ENCODE data around the gene RALGAPA2.
A peak's percentile ranks its signal among the peaks of the same experiment; 100 is the strongest.

The RALGAPA2 gene

DNA sequence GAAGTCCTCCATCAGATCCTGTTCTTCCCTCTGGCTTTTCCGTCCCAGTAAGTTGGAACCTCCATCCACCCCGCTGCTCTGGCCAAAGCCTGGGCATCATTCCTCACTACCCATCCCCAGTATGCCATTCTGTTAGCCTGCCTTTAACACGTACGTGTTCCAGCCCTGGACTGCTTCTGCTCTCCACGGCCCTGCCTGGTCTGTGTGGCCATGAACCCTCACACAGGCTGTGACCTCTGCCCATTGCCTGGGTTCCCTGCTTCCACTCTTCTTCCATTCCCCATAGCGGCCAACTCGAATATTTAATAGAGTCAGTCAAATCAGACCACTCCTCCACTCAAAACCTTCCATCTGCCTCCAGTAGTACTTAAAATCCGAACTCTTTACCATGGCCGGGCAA is 29.4 kb downstream of the RALGAPA2 start:
- DNase-seq = no peak

GRCh38 chr20:20680991-20681508 is 31.4 kb downstream of the RALGAPA2 start:
- no peak for DNase-seq

- DNase-seq = no peak
These were observed 33.1 kb downstream of the RALGAPA2 start for GRCh38 chr20:20679316-20679715.

DNA sequence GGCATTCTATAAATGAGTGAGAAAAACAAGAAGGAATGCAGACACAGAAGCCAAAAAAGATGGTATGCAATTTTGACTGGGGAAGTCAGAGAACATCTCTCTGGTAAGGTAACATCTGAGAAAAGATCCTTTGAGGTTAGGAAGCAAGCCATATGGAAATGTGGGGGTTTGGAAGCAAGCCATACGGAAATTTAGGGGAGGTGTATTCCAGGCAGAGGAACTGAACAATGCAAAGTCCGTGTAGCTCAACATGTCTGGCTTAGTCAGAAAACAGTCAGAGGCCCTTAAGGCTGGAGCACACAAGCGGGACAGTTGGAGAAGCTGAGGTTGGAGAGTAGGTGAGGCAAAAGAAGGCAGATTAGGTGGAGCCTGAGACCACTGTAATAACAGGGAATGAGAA is 35.3 kb downstream of the RALGAPA2 start:
- DNase-seq = no peak

- peak in 1 of 2 donors; percentile 61 for DNase-seq
These were observed 43.8 kb downstream of the RALGAPA2 start for GRCh38 chr20:20668639-20669038.

DNA sequence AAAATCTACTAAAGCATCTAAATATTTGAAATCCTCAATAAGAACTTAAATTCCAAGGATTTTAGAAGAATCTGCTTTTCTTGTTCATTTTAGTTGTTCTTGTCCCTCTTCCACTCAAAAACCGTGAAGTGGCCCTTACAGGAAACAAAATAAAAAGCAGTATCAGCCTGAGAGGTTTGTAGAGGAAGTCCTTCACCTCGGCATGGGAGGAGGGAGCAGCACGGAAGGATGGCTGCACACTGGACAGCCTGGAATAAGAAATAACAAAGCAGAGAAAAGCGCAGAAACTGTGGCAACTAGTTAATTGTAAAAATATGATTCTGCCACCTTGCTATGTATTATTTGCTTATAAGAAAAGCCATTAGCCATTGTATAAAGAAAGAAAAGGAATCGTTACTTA is 46.1 kb downstream of the RALGAPA2 start:
- DNase-seq = peak in 1 of 2 donors; percentile 11

GRCh38 chr20:20665606-20666332 is 46.7 kb downstream of the RALGAPA2 start:
- no peak for DNase-seq

DNA sequence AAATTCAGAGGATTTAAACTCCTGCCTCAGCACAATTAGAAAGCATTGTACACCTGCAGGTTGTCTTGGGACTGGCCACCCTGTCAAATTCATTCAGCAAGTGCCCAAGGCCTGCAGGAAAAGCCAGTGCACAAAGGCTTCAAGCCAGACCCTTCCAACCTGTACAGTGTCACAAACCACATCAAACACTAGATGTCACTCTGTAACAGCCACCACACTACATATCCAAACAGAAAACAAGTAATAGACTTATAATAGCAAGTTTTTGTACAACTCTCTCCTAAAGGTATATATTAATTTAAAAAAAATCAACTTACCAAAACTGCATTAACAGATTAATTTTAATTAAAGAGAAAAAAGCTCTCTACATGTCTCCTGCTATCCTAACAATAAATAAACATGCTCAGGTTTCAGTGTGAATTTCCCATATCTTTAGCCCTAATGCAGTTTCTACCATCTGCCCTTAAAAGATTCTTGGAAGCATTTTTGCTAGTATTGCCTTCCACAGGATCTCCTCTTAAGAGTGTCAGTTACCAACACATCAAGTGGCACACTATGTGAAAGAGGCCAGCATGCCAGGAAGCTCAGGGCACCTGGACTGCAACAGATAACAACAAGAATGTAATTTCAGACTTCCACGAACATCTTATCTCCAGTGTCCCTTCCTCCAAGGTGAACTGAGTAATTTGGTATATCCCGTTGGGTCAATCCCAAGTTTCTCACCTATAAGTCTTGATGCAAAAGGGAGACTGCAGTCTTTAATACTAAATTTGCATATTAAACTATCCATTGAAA is 47.5 kb downstream of the RALGAPA2 start:
- DNase-seq = peak in 1 of 2 donors; percentile 46

GRCh38 chr20:20663841-20664240 is 48.6 kb downstream of the RALGAPA2 start:
- DNase-seq = no peak

GRCh38 chr20:20658871-20659431 is 53.5 kb downstream of the RALGAPA2 start:
- no peak for DNase-seq

DNA sequence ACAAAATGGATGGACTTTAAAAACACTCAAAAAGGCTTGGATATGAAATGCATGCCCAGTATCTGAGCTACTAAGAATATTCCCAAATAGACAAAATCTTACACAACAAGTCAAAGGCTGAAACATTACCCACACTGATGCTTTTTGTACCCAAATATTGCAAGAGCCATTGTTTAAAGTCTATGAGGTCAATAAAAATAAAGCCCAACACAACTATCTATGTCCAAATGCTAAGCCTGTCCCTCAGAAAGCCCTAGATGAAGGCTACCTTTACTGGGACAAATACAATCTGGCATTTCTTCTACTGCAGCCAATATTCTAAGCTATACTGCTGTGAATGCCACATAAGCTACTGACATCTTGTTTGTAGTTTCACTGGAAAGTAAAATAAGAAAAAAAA is 54.3 kb downstream of the RALGAPA2 start:
- DNase-seq = no peak

DNA sequence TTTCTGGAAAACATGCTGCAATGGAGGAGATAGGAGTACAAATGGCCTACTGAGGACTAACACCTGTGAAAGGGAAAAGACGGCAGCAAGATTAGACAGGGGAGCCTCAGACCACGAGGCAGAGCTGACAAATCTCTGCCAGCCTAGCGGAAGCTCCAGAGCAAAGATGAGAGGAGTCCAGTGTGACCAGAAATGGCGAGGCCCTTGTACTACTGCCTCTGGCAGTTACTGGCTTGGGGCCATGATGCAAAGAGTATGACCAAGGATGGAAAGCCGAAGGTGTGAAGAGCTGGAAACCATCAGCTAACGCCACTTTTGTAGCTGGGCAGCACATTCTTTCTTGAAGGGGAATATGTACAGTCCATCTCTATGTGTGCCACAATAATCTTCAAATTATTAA is 55.4 kb downstream of the RALGAPA2 start:
- no peak for DNase-seq

- no peak for DNase-seq
These were observed 56.6 kb downstream of the RALGAPA2 start for GRCh38 chr20:20655883-20656282.

DNA sequence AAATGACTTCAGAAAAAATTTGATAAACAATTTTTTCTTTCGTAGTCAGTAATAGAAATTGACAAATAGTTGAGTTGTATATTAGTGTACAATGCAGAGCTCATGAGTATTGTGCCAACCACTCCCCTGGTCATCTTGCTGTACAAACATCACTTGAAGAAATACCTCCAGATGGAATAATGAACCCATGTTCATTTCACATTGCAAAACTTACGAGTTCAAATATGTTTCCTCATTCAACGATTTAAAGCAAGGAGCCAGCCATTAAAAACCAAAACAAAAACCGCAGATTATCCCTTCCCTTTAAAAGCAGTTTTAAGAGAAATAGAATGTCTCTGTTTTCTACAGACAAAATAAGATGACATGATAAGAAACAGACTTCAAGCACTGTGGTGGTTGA is 62.5 kb downstream of the RALGAPA2 start:
- no peak for DNase-seq

DNA sequence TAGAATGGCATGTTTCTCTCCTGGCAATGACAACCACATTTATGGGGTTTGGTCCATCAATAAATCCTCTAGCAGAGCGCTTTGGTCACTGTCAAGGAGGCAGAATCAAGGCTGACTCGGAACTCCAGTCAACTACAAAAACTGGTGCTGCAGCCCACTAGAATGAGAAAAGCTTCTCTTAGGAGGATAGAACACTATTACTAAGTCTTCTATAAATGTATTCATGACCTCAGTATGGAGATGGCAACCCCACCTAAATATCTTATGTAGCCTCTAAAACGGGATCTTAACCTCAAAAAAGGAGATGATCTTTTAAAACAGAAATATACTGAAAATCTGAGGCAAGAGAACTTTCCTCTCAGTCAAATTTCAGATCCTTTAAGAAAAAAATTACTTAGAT is 68.5 kb downstream of the RALGAPA2 start:
- DNase-seq = no peak

DNA sequence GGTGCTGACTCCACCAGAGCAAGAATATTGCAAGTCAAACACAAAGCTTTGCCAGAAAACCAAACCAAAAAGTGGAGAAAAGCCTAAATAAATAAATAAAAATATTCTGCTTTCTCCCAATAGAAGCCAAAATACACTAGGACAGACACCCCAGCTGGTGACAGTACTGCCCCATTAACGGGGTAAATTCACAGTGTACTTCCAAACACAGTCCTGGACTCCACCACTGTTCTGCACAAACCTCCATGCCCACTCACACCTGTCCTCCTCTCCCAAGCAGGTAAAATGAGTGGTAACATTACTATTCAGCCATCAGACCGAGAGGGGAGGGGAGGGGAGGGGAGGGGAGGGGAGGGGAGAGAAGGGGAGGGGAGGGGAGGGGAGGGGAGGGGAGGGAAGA is 70.7 kb downstream of the RALGAPA2 start:
- DNase-seq = no peak

DNA sequence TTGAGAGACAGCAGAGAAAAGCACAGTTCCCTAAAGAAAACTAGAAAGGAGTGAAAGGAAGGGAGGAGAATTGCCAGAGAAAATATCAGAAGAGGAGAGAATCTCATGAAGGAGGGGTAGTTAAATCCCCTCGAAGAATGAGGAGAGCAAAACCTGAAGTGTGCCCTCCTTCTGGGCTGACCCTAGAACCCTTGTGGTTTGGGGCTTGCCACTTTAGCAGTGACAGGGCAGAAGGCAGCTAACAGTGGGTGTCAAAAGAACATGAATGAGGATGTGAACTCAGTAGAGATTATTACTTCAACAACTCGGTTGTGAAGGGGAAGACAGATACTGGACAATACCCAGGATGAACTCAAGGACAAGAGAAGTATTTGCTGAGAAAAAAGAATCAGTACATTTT is 73.6 kb downstream of the RALGAPA2 start:
- DNase-seq = no peak

GRCh38 chr20:20637998-20638725 is 74.3 kb downstream of the RALGAPA2 start:
- DNase-seq = no peak

- no peak for DNase-seq
These were observed 77.4 kb downstream of the RALGAPA2 start for GRCh38 chr20:20635006-20635405.

DNA sequence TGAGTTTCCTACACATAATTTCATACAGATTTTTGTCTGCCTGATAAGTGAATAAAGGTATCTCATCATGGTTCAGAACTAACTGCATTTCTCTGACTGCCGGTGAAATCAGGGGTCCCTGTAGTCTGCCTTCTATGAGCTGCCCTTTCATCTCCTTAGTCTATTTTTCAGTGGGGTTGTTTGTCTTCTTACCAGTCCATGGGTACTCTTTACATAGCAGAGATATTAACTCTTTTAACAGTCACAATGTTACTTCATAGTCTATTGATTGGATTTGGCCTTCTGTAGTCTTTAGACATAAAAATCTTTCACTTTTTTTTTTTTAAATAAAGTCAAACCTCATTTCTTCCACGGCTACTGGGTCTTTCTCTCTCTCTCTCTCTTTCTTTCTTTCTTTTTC is 79.8 kb downstream of the RALGAPA2 start:
- DNase-seq = no peak

- DNase-seq = no peak
These were observed 81.9 kb downstream of the RALGAPA2 start for GRCh38 chr20:20630551-20630950.

- no peak for DNase-seq
These were observed 82.8 kb downstream of the RALGAPA2 start for GRCh38 chr20:20629556-20630188.

- no peak for DNase-seq
These were observed 84.1 kb downstream of the RALGAPA2 start for GRCh38 chr20:20628314-20628713.

All from bone marrow (tissue), 2 donors.